Fibroblast of skin of left quadriceps (primary cell): ENCODE data around the gene UNKL.
A peak's percentile ranks its signal among the peaks of the same experiment; 100 is the strongest.

ENCODE experiments used
- DNase-seq, 2 experiments: peaks; one replicate each; pipeline ENCODE4 v3.0.0-alpha.2; 2013; ENCODE audit warnings: low read depth in 2 of 2

Gene UNKL

GRCh38 chr16:1414532-1415260 is at the start of gene UNKL:
UNKL (minus strand) TSS chr16:1414704; CDS start chr16:1414691, 13 bp downstream.
- DNase-seq: peak in 1 of 2 experiments; percentile 18

GRCh38 chr16:1461146-1461545 is 46.6 kb upstream of the UNKL start:
- no peak for DNase-seq

DNA sequence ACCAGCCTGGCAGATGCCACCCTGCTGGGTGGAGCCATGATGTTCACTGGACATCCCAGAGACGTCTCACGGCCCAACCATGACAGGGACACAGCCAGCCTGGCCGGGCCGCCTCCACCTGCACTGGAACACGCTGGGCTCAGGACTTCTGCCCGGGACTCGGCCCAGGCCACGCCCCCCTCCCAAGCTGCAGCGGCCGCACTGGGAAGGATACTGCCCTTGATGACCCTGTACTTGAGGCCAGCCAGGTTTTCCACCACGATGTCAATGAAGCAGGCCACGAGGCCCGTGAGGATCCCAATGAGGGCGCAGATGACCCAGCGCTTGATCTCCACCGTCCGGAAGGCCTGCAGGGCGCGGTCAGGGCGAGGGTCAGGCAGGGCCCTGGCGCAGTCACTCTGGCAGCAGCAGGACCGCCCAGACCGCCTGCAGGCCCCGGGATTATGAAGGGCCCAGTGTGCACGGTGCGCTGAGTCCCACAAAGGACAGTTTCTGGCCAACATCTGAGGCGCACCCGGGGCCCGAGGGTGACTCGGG is 46.2 kb upstream of the UNKL start:
- DNase-seq: no peak

DNA sequence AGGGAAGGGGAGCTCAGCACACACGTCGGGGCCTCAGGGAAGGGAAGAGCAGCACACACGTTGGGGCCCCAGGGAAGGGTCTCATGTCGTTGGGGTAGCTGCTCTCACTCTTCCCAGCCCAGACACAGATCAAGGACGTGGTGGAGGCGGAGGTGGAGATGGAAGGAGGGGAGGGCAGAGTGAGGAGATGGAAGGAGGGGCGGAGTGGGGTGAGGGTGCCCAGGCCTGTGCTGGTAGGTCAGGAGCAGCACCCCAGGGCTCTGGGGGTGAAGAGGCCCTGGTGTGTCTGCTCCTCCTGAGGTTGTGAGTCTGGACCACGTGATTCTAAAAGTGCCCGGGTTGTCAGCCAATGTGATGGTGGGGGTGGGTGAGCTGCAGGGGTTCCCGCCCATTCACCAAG is 45.5 kb upstream of the UNKL start:
- DNase-seq: no peak

DNA sequence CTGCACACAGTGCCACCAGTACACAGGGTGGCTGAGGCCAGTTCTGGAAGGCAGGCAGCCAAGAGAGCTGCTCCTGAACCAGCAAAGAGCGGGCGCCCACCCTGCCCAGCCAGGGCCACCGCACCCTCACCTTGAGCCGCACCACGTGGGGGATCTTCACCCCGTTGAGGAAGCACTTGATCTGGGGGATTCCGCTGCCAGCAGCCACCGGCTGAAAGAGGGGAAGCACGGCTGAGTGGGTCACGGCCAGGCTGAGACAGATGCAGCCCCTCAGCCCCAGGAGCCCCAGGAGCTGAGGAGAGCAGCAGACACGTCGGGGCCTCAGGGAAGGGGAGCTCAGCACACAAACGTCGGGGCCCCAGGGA is 44.5 kb upstream of the UNKL start:
- DNase-seq: no peak

DNA sequence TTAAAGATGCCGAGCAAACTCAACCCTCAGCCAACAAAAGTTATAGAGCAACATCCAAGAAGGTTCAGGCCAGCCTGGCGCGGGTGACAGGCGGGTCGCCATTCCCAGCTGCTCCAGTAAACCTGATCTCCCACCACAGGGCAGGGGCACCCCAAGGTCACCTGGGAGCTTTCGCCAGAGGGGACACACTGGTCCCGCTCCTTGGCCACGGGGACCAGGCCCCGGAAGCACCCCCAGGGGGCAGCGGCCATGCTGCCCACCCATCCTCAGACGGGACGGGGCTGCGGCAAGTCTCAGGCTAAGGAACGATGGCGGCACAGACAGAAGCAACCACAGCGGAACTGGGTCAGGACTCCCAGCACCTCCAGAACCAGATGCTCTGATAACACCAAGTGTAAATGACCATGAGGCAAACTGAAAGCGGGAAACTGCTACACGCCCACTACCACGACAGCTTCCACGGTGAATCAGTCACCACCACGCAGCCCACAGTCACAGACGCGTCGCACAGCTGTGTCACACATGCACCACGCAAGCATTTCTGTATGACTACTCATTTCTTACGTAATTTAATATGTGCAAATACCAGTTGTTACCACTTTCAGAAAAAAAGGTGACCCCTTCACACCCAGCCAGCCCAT is 44.0 kb upstream of the UNKL start:
- DNase-seq: peak; percentile 5 to 8

GRCh38 chr16:1457489-1458245 is 43.2 kb upstream of the UNKL start:
- DNase-seq: no peak

DNA sequence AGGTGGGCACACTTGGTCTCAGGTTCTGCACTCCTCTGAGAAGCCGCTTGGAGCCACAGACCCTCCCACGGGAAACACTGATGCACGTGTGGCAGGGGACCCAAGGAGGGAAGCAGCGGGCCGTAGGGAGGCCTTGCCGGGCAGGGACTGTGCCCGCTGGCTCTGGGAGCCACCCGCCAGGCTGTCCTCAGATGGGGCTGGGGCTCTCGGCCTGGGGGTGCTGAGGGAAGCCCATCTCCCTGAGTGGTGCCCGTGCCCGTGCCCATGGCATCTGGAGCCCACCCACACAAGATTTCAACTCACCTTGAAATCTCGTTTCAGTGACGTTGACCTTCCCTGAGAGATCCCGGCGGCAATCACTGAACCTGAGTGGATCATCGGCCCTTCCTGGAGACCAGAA is 42.4 kb upstream of the UNKL start:
- DNase-seq: no peak

DNA sequence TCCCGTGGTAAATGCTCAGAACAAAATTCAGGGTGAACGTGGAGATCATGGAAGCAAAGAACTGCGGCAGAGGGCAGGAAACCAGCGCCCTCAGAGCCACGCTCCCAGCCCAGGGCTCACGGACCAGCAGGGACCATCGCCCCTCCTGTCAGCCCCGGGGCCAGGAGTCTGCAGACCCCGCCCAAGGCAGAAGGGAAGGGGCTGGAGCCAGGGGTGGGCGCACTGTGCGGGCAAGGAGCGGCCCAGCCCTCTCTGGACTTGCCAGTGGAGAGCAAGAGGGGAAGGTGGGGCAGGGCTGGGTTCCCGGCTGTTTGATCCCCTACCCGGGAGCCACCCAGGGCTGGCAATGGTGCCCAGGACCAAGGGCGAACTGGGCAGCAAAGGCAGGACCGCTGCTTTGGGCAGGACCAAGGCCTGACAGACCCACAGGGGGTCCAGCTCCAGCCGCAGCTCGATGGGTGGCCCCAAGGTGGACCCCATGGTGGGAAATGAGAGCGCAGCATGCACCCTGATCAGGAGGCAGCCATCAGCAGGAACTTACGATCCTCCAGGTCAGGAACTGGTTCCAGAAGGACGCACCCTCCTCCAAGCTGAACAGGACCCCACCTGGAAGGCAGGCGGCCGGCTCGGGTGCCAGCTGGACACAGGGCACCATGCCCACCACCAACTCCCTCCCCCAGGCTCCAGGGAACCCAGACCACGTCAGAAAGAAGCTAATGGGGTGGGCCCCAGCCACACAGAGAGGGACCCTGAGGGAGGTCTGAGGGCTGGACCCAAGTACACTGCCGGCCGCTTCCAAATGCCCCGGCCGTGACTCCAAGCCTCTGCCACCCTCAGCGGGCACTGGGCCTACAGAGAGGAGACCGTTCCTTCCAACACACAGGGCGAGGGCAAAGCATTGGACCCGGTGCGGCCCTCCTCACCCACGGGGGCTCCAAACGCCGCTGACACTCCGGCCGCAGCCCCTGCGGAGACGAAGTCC is 41.0 kb upstream of the UNKL start:
- no peak for DNase-seq

- no peak for DNase-seq
Measured at GRCh38 chr16:1454561-1454960, 40.1 kb upstream of the UNKL start.

GRCh38 chr16:1453316-1453715 is 38.8 kb upstream of the UNKL start:
- DNase-seq: no peak

- DNase-seq: no peak
Measured at GRCh38 chr16:1452530-1452929, 38.0 kb upstream of the UNKL start.

- no peak for DNase-seq
Measured at GRCh38 chr16:1451702-1452392, 37.3 kb upstream of the UNKL start.

GRCh38 chr16:1450841-1451240 is 36.3 kb upstream of the UNKL start:
- DNase-seq: no peak

- no peak for DNase-seq
Measured at GRCh38 chr16:1450218-1450617, 35.7 kb upstream of the UNKL start.

DNA sequence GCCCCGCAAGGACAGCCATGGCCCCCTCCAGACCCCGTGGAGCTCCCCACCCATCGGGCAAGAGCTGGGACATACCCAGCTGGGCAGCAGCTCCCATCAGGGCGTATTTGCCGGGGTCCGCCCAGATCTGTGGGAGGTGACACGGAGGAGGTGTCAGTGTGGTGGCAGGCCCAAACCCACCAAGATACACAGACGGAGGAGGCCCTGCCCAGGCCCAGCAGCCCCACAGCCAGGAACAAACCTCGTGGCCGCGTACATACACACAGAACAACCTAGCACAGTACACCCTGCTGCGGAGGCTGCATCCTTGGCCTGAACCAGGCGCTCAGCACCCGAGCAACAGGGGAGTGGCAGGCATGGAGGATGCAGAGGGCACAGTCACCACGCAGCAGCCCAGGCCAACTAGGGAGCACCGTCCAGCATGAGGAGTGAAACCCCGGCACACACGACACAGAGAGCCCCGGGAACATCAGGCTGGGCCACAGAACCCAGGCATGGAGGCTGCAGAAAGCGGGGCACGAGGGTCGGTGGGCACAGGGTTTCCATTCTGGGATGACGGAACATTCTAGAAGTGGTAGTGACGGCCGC is 34.8 kb upstream of the UNKL start:
- DNase-seq: no peak

DNA sequence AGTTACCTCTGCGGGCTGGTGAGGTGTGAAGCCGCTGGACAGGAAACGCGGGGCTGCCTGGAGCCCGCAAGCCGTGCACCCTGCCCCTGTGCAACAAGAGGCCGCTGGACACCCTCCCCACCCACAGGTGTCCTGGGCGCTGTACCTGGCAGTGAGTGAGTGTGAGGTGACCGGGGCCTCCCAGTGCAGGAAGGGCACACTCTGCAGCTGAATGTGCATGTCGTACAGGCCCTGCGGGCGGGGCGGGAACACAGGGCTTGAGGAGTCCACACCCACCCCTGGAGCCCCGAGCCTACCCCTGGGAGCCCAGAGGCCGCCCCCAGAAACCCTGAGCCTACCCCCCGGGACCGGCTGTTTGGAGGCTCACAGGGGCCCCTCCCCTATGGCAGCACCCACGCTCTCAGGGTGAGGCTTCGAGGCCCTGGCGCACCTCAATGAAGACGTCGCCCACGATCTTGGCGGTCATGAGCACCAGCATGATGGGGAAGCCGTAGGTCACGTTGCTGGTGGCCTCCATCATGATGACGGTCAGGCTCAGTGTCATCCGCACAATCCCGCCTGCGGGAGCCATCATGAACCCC is 34.1 kb upstream of the UNKL start:
- no peak for DNase-seq

GRCh38 chr16:1447965-1448364 is 33.5 kb upstream of the UNKL start:
- no peak for DNase-seq

DNA sequence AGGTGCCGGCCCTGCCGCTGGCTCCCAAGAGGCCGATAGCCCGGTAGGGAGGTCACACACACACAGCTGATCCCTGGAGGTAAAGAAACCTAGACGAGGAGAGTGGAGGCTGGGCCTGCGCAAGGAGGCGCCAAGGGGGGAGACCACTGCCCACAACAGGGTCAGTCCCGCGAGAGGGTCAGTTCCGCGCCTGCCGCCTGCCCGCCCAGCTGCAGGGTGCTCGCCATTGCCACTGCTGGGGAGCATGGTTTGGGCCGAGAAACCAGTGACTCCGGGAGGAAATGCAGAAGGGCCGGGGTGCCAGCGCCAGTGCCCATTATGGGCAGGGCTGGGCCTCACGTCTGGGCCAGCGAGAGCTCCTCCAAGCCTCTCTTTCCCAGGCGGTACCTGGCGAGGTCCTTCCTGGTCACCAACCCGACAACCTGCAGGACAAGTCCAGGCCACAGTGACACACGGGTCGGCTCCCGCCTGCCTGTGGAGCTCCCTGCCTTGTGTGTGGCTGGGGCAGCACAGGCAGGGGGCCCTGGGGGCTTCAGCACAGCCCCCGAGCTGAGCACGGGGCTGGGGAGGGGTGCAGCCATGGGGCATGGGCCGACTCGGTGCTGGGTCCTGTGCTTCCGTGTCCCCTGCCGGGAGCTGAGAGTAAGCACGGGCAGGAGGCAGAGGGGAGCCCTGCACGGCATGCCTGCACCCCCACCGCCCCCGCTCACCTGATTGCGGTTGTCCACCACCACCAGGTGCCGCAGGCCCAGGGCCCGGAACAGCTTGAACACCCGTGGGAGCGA is 32.0 kb upstream of the UNKL start:
- DNase-seq: no peak
